Posterior vena cava (tissue), 2 donors: Measurements from ENCODE around the gene SETDB1. TPM values are rescaled to one million over a fixed set of nuclear protein-coding genes. Genes with fewer than 3 reads are reported as not detected.
A peak's percentile ranks its signal among the peaks of the same experiment; 100 is the strongest.

ENCODE experiments used
- DNase-seq: peaks from one replicate; pipeline ENCODE4 v3.0.0-alpha.2; 2020; ENCODE audit warnings: low spot score
- intact Hi-C, 2 donors: fragments of 100-400 bp; cut with DNase I; formaldehyde crosslinking; loops; one replicate each; pipeline versions ENCODE4 v1.14.1 to v1.14.2; 2022 to 2023
- total RNA-seq, 2 donors: library from RNA; stranded (reverse); fragmentation: NEBNext Ultra II Directional; extraction: Animal tissue kit (Norgen Biotek cat#: 25700); gene quantifications; one replicate each; pipeline ENCODE4 v1.2.1, GENCODE V29; 2021
- donor health status: DM: yes; HTN: yes; CAD: no.
- donor health status: DM: yes; HTN: yes; CAD: no.

Gene SETDB1
- total RNA-seq, 2 donors from 2014 or later, result 26.4 to 26.8 TPM

GRCh38 chr1:150973258-150973835 lies 47.2 kb downstream of the SETDB1 start:
- no peak for DNase-seq
- intact Hi-C loops, result no loop called here

- no peak for DNase-seq
- intact Hi-C loops, result no loop called here
Measured at GRCh38 chr1:150973836-150974579, 47.8 kb downstream of the SETDB1 start.

- peak; percentile 95 for DNase-seq
- intact Hi-C loops, result no loop called here
Measured at GRCh38 chr1:150974580-150975478, 48.7 kb downstream of the SETDB1 start, which contains the start of gene CERS2. Gene CERS2 (minus strand): TSS chr1:150974835. CDS start chr1:150969090, 5,745 bp downstream.

GRCh38 chr1:150976401-150976821 lies 50.2 kb downstream of the SETDB1 start:
- intact Hi-C loops, result no loop called here
- DNase-seq, result no peak

- peak; percentile 93 for DNase-seq
- intact Hi-C loops, result no loop called here
Measured at GRCh38 chr1:150976879-150977694, 50.9 kb downstream of the SETDB1 start.

- peak; percentile 94 for DNase-seq
- intact Hi-C loops, result no loop called here
Measured at GRCh38 chr1:150979092-150980056, 53.2 kb downstream of the SETDB1 start.

- no peak for DNase-seq
- intact Hi-C loops, result no loop called here
Measured at GRCh38 chr1:150981177-150981804, 55.1 kb downstream of the SETDB1 start.

- intact Hi-C loops, result no loop called here
Measured at GRCh38 chr1:150981805-150982712, 55.9 kb downstream of the SETDB1 start, which contains the start of gene ANXA9. Gene ANXA9 (plus strand): TSS chr1:150982292. CDS start chr1:150983106, 814 bp downstream.

GRCh38 chr1:150985179-150985825 lies 59.1 kb downstream of the SETDB1 start:
- intact Hi-C loops, result no loop called here
- DNase-seq, result no peak

More at GRCh38 chr1:150981805-150982712, 55.9 kb downstream of the SETDB1 start, which contains the start of gene ANXA9:
- DNase-seq, result no peak

GRCh38 chr1:150987924-150988323 lies 61.8 kb downstream of the SETDB1 start:
- intact Hi-C loops, result loop anchor here in 1 of 2 donors (1.0 kb wide), 1 partner anchor 32 kb away; no protein-coding TSS in a partner anchor

GRCh38 chr1:150992626-150993025 lies 66.5 kb downstream of the SETDB1 start:
- DNase-seq, result no peak
- intact Hi-C loops, result no loop called here

More at GRCh38 chr1:150987924-150988323, 61.8 kb downstream of the SETDB1 start:
- DNase-seq, result no peak

- intact Hi-C loops, result loop anchor here in 1 of 2 donors (2.0 kb wide), 1 partner anchor 25 kb away; no protein-coding TSS in a partner anchor
- DNase-seq, result no peak
Measured at GRCh38 chr1:150994248-150994647, 68.1 kb downstream of the SETDB1 start.

- peak; percentile 16 for DNase-seq
- intact Hi-C loops, result loop anchor here in 1 of 2 donors (2.0 kb wide), 1 partner anchor 23 kb away; no protein-coding TSS in a partner anchor
Measured at GRCh38 chr1:150995460-150995859, 69.3 kb downstream of the SETDB1 start.

GRCh38 chr1:150995896-150996295 lies 69.7 kb downstream of the SETDB1 start:
- DNase-seq, result peak; percentile 85
- intact Hi-C loops, result loop anchor here in 1 of 2 donors (2.0 kb wide), 1 partner anchor 23 kb away; no protein-coding TSS in a partner anchor

- DNase-seq, result no peak
Measured at GRCh38 chr1:150997126-150997872, 71.1 kb downstream of the SETDB1 start.

More at GRCh38 chr1:150997126-150997872, 71.1 kb downstream of the SETDB1 start:
- intact Hi-C loops, result no loop called here
